ENCODE data around the gene RPS6KA2. TPM values are rescaled to one million over a fixed set of nuclear protein-coding genes. Genes with fewer than 3 reads are reported as not detected.

RPS6KA2 gene
- total RNA-seq, 1 donor from 2014 or later = 166 TPM

DNA sequence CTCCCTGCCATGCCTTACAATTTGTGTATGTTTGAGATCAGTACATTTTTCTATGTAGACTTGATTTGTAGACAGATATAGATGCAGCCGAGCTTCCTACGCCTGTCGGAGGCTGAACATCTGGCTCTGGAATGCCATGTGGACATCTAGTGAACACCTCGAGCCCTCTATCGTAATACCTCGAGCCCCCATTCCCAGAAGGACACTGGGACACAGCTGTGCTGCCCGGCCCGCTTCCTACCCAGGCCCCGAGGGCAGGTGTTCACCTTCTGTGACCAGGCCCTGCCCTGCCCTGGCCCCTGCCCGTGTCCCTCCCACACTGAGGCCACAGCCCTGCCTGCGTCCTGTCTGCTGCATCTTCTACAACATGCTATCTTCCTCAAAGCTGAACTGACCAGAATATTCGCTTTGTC is 12.9 kb downstream of the RPS6KA2 start:
- DNase-seq = no peak

DNA sequence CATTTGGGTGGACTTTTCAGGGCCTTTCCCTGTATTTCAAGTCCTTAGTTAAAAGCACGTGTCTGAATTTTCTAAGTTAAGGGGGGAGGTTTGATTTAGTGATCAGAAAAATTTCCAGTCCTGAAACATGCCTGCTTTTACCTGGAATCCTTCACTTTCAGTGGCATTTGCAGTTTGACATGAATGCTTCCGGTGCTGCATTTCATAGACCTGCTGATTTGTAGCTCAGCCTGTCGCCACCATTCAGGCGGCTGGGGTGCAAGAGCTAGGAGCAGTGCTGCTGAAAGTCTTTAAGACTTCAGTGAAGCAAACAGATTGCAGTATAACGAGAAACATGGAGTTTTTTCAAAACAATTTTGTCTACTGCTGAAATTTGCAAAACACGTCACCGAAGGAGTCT is 14.0 kb downstream of the RPS6KA2 start:
- DNase-seq = no peak

DNA sequence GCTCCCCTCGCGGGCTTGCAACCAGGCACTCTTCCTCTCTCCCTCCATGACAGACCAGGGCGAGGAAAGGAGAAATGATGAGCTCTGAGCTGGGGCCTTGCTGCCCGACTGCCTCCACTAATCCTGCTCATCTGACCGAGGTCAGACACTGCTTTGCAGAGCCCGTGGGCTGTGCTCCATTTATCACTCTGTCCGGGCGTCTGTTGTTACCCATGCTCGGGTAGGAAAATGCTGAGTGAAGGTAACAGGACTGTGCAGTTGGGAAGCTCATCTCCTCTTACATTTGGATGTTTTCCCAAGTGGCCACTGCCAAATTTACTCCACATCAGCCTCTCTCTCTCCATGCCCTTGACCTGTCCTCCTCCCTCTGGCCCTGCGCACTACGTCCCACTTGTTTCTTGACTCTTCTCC is 14.6 kb downstream of the RPS6KA2 start:
- no peak for DNase-seq

DNA sequence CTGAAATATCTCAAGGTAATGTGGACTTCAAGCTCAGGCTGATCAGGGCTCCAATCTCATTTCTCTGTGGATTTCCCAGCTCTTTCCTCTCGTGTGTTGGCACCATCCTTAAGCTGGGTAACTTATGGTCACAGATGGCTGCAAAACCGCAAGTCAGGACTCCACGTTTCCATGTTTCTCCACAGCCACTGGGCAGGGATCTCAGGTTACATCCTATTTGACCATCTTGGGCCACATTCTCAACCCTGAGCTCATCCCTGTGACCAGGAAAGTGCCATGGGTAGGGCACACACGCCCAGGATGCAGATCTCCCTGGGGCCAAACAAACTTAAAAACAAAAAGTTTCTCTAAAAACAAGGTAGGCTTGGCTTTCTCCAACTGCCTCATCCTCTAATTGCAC is 15.4 kb downstream of the RPS6KA2 start:
- DNase-seq = no peak

DNA sequence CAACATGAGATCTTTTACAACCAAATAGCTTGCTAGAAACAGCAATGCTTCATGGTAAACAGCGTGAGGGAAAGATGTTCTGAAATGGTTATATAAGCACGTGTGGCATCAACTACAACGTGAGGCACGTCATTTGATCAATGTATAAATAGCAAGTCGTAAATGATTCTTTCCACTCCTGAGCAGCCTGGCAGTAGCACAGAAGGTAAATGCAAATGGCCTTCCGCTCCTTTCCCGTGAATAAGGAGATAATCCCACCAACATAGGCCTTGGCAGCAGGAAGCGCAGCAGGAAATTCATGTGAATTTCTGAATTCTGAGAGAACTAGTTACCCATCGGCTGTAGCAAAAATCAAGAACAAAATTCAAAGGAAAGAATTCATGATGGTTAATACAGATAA is 17.0 kb downstream of the RPS6KA2 start:
- DNase-seq = no peak

DNA sequence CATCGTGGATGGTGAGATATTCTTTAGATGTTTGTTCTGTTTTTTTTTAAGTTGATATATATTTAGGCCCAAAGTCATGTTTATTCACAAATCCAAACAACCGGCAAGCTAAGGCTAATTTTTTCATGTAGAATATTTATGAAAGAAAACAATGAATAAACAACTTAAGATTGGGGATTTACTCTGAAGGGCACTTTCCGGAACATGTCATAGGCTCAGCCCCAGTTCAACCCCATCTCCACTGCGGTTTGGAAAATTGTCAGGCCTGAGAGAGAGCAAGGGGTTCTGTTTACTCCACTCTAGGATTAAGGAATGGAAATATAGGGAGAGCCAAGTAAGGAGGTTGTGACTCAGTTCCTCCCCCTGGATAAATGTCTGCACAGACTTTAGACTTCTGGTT is 18.3 kb downstream of the RPS6KA2 start:
- no peak for DNase-seq

DNA sequence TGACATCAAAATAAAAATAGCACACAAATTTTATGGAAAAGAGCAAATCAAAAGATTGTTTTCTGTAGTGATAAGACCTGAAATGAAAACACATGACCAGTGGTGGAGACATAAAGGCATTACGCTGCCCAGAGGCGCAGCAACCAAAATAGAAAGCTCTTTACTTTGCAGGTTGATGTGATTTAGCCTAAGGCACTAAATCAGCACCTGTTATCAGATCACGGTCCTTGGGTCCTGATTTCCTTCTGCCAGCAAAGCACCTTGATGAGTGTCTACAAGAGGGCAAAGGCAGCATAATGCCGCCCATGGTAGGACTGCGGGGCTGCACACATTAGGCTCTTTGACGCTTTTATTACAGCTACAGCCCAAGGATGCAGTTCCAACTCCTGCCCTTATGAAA is 21.3 kb downstream of the RPS6KA2 start:
- DNase-seq = no peak

DNA sequence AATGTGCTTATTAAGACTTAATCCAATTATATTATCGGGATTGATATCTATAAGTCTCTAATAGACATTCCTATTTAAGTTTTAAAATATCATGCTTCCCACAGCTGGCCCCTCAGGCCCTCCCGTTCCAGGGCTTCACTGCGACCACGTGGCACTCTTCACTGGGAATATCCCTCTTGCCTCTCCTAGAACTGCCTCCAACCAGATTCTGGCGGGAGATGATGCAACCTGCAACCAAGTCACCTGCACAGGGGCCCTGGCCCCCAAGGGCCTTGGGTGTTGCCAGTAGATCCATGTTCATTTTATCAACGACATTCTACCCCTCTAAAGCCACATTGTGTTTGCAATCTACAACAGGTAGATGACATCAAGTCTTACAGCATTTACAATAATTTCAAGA is 22.1 kb downstream of the RPS6KA2 start:
- DNase-seq = no peak

DNA sequence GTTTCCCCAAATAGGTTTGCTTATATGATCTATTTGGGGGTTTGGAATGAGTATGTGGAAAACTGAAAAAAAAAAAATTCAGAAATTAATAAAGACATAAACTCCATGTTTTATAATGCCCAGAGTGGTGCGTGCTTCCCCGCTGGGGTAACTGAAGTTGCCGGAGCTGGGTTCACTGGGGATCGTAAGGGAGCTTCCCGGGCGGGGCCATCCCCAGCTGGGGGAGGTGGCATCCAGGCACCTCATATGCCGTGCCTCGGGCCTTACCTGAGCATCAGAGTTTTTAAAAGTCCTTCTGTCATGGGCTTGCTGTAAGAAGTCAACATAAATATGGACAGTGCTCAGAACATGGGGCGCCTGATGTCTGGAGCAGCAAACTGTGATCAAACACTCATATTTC is 22.7 kb downstream of the RPS6KA2 start:
- no peak for DNase-seq

DNA sequence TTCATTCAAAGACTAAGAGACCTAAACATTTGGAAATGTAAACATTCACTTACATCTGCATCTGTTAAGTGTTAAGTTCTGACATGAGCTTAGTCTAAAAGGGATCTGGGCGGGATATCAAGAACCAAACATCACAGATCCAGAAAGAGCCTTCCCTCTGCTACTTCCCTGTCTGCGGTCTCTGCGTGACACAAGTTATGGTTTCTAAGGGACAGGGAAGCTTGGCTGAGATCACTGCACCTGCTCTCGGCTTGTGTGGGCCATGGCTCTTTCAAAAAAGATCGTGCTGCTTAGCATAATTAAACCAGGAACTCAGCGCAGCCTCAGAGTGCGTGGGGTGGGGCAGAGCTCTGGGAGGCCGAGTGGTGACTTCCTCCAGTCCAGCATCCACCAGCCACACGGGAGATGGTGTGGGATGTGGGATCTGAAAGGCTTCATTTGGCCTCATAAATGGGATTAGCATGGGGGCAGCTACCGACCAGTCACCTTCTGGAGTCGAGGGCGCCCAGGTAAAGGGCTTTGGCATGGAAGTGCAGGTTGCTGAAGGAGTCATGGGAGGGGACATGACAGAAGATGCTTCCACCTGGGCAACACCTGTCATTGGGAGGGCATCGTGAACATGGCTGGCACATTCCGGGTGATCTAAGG is 23.9 kb downstream of the RPS6KA2 start:
- no peak for DNase-seq

DNA sequence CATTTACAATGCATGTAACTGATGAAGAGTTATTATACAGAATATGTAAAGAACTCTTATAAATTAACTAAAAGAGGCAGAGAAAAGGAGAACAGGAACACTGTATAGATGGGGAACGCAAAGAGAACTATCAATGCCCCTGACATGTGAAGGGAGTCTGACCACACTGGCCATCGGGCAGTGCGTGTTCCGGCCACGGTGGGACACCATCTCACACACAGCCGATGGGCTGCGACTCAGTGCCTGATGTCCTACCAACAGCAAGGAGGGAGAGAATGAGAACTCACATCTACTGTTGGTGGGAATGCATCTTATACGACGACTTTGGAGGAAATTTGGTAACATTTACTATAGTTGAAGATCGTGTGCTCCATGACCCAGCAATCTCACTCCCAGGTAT is 25.1 kb downstream of the RPS6KA2 start:
- DNase-seq = no peak

DNA sequence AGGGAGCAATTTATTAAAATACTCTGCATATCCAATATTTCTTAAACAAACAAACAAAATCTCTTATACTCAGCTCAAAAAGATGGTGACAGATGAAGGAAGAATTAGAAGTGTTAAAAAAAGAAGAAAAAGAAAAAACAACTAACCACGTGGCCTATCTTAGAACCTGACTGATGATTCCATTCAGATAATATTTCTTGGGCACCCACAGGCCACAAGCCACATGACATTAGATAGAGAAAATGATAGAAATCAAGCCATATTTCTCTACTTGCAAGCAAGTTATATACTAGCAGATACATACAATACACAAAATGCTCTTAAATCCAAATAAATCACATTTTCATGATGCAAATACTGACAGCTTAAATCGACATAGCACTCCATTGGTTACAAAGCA is 26.1 kb downstream of the RPS6KA2 start:
- DNase-seq = no peak

DNA sequence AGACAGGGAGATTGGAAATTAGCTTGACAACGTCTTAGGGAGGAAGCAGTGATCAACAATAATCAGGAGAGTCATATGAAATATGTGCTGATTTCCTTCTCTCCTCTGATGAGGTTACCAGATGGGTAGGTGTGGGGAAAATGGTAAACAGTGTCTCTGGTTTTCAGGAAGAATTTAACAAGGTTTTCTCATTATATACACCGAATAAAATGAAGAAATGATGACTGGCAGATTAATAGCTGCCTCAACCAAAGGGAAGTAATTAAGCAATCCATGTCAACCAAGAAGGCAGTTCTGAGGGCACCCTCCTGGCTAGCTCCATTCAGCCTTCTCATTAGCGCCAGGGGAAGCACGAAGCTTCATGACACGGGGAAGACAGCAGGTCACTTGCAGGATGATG is 27.8 kb downstream of the RPS6KA2 start:
- DNase-seq = peak; percentile 74

DNA sequence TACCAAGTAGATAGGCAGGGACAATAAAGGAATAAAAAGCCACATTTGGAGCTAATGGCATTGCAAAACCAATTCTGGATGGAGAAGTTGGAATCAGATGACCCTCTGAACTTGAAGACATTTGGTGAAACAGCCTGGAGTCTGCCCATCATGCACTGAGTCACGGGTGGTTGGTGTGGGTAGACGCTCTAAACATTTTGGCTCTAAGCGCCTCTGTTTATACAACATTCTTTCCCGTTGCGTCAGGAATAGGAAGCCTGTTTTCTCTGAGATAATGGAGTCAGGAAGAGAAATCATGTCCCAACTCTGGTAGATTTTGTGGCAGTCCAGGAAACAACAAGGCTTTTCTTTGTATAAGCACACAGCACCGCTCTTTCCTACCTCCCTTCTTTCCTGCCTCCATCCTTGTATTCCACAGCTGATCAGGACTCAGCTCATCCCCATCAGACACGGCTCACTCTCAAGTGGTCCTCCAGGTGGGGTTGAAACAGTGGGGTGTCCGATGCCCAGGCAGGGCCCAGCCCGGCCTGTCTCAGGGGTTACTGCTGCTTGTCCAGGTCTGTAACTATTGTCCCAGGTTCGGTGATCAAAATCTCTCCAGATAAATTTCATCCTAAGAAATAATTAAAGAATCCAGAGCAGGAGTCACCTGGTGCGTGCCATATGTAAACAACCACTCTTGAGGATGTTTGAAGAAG is 28.5 kb downstream of the RPS6KA2 start:
- peak; percentile 98 for DNase-seq

DNA sequence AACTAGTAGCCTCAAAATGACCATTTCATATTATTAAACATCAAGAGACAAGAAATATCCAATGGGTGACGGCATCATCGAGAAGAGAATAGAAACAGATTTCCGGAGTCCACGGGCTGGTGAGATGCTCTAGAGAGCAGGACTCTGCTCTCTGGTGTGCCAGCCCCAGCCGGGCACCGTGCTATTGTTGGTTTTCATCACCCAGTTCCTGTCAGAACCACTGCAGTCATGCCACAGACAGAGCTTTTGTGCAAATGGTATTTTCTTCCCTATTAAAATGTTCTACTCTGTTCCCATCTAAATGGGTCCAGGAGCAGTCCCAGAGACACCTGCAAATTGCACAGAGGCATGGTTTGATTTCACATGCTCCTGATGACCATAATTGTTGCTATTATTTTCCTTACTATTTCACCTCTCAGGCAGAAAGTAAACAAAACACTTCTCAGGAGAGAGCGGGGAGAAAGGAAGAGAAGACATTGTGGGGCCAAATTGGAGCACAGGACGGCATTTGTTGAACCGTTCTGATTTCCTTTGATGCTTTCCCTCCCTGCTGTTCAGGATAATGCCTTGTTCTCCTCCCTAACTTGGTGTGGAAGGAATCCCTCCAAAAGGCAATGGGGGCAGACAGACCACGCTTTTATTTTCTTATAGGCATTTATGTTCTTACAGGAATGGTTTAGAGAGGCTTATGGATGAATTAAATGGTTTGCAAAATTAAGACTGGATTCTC is 29.2 kb downstream of the RPS6KA2 start:
- DNase-seq = peak; percentile 56

DNA sequence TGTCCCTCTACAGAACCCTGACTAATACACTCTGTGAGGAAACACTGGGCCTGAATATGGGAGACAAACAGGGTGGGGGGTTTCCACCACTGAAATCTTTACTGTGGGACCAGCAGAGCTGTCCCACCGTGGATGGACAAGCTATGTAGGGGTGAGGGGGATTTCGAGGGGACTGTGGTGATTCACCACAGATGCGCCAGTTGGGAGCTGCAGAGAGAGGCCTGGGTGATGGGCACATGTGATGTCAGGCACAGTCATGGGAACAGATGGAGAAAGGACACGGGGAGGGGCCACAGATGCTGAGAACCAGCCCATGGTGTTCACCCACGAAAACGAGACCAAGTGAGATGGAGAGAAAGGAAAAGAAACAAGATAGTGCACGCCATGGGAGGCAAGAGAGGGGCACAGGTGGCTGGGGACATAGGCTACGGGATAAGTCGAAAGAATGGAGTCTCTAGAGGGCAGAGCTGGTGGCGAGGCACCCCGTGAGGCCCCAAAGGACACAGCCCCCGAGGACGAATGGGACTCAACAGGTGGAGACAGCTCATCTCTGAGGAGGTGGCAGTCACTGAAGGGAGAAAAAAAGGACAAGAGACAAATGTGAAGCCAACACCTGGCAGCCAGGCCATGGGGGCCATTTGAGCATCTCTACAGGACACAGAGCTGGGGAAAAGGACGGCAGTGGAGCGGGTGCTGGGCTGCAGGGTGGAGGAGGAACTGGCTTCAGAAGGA is 30.1 kb downstream of the RPS6KA2 start:
- no peak for DNase-seq

DNA sequence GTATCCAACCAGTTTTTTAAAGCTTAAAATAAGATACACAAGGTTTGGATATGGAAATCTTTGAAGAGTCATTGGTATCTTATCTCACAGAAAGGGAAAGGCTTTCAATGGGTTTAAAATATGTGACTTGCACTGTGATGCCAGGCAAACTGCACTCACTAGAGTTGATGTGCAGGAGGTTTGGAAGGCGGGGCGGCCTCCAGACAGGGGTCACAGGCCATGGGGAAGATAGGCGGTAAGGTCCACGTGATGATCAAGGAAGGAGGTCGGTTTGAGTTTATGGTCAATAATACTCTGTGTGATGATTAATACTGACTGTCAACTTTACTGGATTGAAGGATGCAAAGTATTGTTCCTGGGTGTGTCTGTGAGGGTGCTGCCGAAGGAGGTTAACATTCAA is 31.1 kb downstream of the RPS6KA2 start:
- no peak for DNase-seq

DNA sequence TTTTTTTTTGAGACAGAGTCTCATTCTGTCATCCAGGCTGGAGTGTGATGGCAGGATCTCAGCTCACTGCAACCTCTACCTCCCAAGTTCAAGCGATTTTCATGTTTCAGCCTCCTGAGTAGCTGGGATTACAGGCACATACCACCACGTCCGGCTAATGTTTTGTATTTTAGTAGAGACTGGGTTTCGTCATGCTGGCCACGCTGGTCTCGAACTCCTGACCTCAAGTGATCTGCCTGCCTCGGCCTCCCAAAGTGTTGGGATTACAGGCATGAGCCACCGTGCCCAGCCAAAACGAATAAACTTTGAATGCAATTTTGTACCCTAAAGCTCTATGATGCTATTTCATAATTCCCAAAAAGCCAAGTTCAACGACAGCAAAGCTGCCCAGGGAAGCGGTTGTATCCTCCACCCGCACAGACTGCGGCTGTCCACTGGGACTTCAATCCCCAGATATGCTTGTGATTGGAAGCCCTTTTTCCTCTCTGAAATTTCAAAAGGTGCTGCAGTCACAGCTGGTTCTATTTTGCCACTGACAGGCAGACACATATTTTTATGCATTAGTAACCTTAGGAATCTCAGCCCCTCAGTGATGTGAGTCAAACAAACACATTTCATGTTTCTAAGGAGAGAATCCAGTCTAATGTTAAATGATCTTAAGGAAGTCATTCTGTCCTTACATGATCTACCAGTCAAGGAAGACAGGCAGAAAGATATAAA is 31.8 kb downstream of the RPS6KA2 start:
- no peak for DNase-seq

DNA sequence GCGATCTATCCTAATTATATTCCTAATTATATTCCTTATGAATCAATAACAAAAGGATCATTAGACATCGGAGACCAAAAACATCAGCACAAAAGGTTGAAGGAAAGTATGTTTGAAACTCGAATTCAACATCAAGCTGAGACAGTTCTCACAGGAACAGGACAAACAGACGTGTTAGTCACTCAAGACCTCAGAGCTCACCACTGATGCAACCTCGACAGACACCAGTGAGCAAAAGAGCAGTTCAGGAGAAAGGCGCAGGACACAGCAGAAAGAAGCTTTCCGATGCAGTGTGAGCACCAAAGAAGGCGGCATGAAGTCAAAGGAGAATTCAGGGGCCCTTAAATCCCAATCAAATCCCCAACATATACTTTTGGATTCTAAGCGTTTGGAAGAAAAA is 34.2 kb downstream of the RPS6KA2 start:
- no peak for DNase-seq

DNA sequence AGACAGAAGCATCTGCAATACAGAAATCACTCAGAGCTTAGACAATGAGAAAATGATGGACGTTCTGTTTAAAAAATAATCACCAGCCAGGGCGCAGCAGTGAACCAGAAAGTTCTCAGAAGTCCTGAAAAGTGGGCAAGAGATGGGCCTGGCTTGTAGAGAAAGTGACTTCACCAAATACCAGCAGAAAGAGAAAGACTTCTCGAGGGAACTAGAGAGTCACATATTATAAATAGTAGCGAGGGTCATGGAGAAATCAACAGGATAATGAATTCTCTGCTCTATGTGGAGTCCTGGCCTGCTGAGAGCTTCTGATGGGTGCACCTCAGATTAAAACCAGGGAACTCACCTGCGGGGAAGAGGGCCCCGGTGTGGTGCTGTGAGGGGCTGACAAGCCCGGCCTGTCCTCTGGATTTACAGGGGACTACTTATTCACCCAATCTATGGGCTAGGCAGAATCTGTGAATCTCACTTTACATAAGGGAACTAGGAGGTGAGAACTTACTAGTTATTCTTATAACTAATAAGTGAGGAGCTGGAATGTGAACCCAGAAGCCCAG is 35.0 kb downstream of the RPS6KA2 start:
- DNase-seq = no peak

DNA sequence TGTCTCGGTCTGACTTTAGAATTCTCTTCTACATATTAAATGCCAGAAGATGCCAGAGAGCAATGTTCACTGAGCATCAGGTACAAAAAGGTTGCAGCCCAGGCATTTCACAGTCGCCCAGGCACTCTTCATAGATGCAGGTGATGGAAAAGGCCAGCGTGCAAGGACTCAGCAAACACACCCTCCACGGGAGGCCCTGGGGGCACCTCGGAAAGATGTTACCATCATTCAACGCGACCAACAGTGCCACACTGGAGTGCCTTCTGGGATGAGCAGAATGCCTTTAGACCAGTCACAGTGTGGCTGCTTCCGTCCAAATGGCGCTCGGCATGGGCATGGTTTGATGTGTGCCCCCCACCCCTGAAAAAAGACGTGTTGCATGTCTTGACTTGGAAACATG is 36.0 kb downstream of the RPS6KA2 start:
- no peak for DNase-seq

Measured in dermis blood vessel endothelial cell (primary cell).